GM12891 (cell line): Measurements from ENCODE around the gene C1QTNF12.
A peak's percentile ranks its signal among the peaks of the same experiment; 100 is the strongest.

ENCODE experiments used
- DNase-seq: peaks from one replicate; pipeline ENCODE4 v3.0.0; 2011; ENCODE audit warnings: low spot score; ENCODE audit not compliant: insufficient read length
- FAIRE-seq: peaks from 2 replicates; lab custom pipeline; 2011; peaks lifted over from hg19 to GRCh38; lab: Jason Lieb, UNC
- PAX5 ChIP-seq: IDR thresholded peaks from 2 replicates; pipeline ENCODE4 v1.6.1; 2011; ENCODE audit warnings: low read length, moderate library complexity, mild to moderate bottlenecking; ENCODE audit not compliant: insufficient read depth, severe bottlenecking
- POLR2A ChIP-seq: IDR thresholded peaks from 2 replicates; pipeline ENCODE4 v1.6.1; 2011; ENCODE audit warnings: low read depth, low read length, control low read depth
- POLR2AphosphoS5 ChIP-seq: IDR thresholded peaks from 2 replicates; pipeline ENCODE4 v1.6.1; 2011; ENCODE audit warnings: low read depth, low read length, control low read depth
- POU2F2 ChIP-seq: IDR thresholded peaks from 2 replicates; pipeline ENCODE4 v1.6.1; 2011; ENCODE audit warnings: low read depth, mild to moderate bottlenecking, control low read depth, low read length, moderate library complexity
- SPI1 ChIP-seq: IDR thresholded peaks from 2 replicates; pipeline ENCODE4 v1.6.1; 2011; ENCODE audit warnings: low read depth, low read length, control low read depth
- TAF1 ChIP-seq: IDR thresholded peaks from 2 replicates; pipeline ENCODE4 v1.6.1; 2011; ENCODE audit warnings: low read depth, low read length, control low read depth

C1QTNF12 gene

GRCh38 chr1:1240348-1240732 lies 6.2 kb downstream of the C1QTNF12 start:
- DNase-seq (no peak), FAIRE-seq (no peak)
- TF ChIP-seq POLR2AphosphoS5 (no peak), PAX5 (no peak), SPI1 (no peak), TAF1 (no peak), POU2F2 (no peak), POLR2A (no peak)

DNA sequence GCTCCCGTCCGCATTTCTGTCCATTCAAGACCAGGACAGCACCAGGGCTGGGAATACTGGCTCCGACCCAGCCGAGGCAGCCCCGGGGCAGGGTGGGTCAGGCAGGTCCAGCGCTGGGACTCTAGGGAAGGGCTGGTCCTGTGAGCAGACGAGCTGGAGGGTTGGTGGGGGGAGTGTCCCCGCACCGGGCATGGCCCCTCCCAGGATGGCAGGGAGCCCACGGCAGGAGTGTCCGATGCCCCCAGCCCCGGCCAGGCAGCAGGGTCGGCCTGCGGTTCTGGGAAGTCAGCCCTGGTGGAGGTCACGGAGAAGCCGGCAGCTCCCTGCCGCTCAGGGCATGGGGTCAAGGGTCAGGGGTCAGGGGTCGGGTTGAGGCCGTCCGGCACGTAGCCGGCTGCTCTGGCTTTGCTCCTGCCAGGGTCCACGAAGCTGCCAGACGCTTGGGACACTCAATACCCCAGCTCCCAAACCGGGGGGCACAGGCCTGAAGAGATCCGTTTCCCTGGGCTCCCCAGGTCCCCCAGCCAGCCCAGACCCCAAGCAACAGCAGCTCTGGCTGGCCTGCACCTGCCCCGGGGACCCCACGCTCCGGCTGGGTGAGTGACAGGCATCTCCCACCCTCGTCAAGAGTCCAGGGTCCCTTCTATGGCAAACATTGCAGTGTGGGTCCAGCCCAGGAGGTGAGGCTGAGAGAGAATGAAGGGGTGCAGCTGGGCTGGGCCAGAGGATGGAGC lies 6.7 kb downstream of the C1QTNF12 start:
- no peak for FAIRE-seq
- no peak for DNase-seq
- TF ChIP-seq TAF1: no peak
- TF ChIP-seq PAX5: no peak
- no peak for TF ChIP-seq SPI1
- no peak for TF ChIP-seq POLR2A
- TF ChIP-seq POU2F2: no peak
- TF ChIP-seq POLR2AphosphoS5: no peak

DNA sequence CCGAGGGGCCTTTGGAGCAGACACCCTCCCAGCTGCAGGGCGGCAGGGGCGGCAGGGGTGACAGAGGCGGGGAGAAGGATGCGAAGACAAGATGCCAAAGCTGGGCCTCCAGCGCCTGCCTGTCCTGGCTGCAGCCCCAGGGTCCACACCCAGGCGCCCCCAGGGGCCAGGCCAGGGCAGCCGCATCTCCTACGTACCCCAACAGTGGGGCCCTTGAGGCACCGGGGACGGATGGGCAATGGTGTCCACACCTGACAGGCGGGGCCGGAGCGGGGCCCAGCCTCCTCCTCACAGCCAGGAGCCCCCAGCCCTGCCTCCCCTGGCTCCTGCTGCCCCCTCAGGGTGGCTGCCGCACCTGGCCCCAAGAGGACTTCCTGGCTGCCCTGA lies 7.3 kb downstream of the C1QTNF12 start:
- FAIRE-seq (no peak), DNase-seq (no peak)
- TF ChIP-seq TAF1 (no peak), POLR2AphosphoS5 (no peak), POLR2A (no peak), SPI1 (no peak), POU2F2 (no peak), PAX5 (no peak)

GRCh38 chr1:1238702-1239178 lies 7.8 kb downstream of the C1QTNF12 start:
- no peak for FAIRE-seq

GRCh38 chr1:1237874-1238701 lies 8.4 kb downstream of the C1QTNF12 start:
- FAIRE-seq: no peak
- TF ChIP-seq PAX5 (no peak), POU2F2 (no peak), POLR2AphosphoS5 (no peak), TAF1 (no peak), SPI1 (no peak), POLR2A (no peak)
- no peak for DNase-seq

More at GRCh38 chr1:1238702-1239178, 7.8 kb downstream of the C1QTNF12 start:
- no peak for TF ChIP-seq SPI1
- no peak for TF ChIP-seq POU2F2
- TF ChIP-seq POLR2A: no peak
- TF ChIP-seq TAF1: no peak
- no peak for TF ChIP-seq PAX5
- no peak for TF ChIP-seq POLR2AphosphoS5
- DNase-seq: no peak

- DNase-seq (no peak), FAIRE-seq (no peak)
- TF ChIP-seq POU2F2: no peak
- TF ChIP-seq SPI1: no peak
- TF ChIP-seq POLR2A: no peak
- TF ChIP-seq PAX5: no peak
Measured at GRCh38 chr1:1236945-1237873, 9.3 kb downstream of the C1QTNF12 start.

- no peak for TF ChIP-seq PAX5
- TF ChIP-seq POU2F2: no peak
- TF ChIP-seq POLR2AphosphoS5: no peak
- no peak for TF ChIP-seq POLR2A
- TF ChIP-seq TAF1: no peak
- DNase-seq (no peak), FAIRE-seq (no peak)
Measured at GRCh38 chr1:1236176-1236763, 10.3 kb downstream of the C1QTNF12 start.

- TF ChIP-seq PAX5 (no peak), POLR2AphosphoS5 (peak; percentile 25; the same call in 1 of the 2 replicates)
- DNase-seq: no peak
- FAIRE-seq: no peak
Measured at GRCh38 chr1:1235016-1235744, 11.3 kb downstream of the C1QTNF12 start.
